WTC11 (cell line): ENCODE results near the gene USH1C. TPM values are rescaled to one million over a fixed set of nuclear protein-coding genes. Genes with fewer than 3 reads are reported as not detected.
A peak's percentile ranks its signal among the peaks of the same experiment; 100 is the strongest.

Experiments
- ATAC-seq: fragments of 200-7000 bp; cut with Tn5 transposase; 2 replicates; pipeline ENCODE4 v1.10.0; 2021; ENCODE audit warnings: mild to moderate bottlenecking, moderate library complexity
- CTCF ChIA-PET: fragments of 300-600 bp; sonication (Branson Sonifier 250); formaldehyde crosslinking; loops from one replicate; lab custom pipeline; 2021; ENCODE audit warnings: antibody characterized with exemption; lab: Charles Lee
- POLR2A ChIA-PET: fragments of 350-600 bp; sonication (Branson Sonifier 250); formaldehyde crosslinking; loops from one replicate; lab custom pipeline; 2021; ENCODE audit warnings: antibody characterized with exemption; lab: Charles Lee
- DNase-seq: peaks from one replicate; pipeline ENCODE4 v3.0.0; 2021; ENCODE audit warnings: low spot score
- H3K27ac Mint-ChIP-seq: 2 replicates; pipeline ENCODE4 v1.8.0; 2021; ENCODE audit warnings: mixed read lengths
- H3K27me3 Mint-ChIP-seq: 2 replicates; pipeline ENCODE4 v1.8.0; 2021; ENCODE audit warnings: low read depth, mild to moderate bottlenecking, moderate library complexity, mixed read lengths
- H3K36me3 Mint-ChIP-seq: 2 replicates; pipeline ENCODE4 v1.8.0; 2021; ENCODE audit warnings: mixed read lengths
- H3K4me1 Mint-ChIP-seq: 2 replicates; pipeline ENCODE4 v1.8.0; 2022; ENCODE audit warnings: mixed read lengths
- H3K4me3 Mint-ChIP-seq: 2 replicates; pipeline ENCODE4 v1.8.0; 2021; ENCODE audit warnings: mild to moderate bottlenecking, moderate library complexity, mixed read lengths
- H3K9me3 Mint-ChIP-seq: 2 replicates; pipeline ENCODE4 v1.8.0; 2021; ENCODE audit warnings: mixed read lengths
- ATF2 ChIP-seq: sonication (generic); formaldehyde crosslinking; IDR thresholded peaks from 2 replicates; pipeline ENCODE4 v1.8.1; 2022; ENCODE audit warnings: low read depth, missing genetic modification reagents, borderline replicate concordance
- E2F1 ChIP-seq: sonication (generic); formaldehyde crosslinking; IDR thresholded peaks from 2 replicates; pipeline ENCODE4 v1.8.0; 2022; ENCODE audit warnings: mild to moderate bottlenecking, missing genetic modification reagents
- E2F5 ChIP-seq: sonication (generic); formaldehyde crosslinking; IDR thresholded peaks from 2 replicates; pipeline ENCODE4 v1.8.1; 2022; ENCODE audit warnings: mild to moderate bottlenecking, moderate library complexity, missing genetic modification reagents
- ELF4 ChIP-seq: sonication (generic); formaldehyde crosslinking; IDR thresholded peaks from 2 replicates; pipeline ENCODE4 v1.8.1; 2022; ENCODE audit warnings: low read depth, mild to moderate bottlenecking, moderate library complexity, missing genetic modification reagents
- EMX1 ChIP-seq: fragments of 250-450 bp; sonication (Bioruptor Pico); IDR thresholded peaks from 2 replicates; pipeline ENCODE4 v1.8.0; 2021; ENCODE audit warnings: mild to moderate bottlenecking
- ESRRA ChIP-seq: sonication (generic); formaldehyde crosslinking; IDR thresholded peaks from 2 replicates; pipeline ENCODE4 v1.8.1; 2022; ENCODE audit warnings: mild to moderate bottlenecking, missing genetic modification reagents, borderline replicate concordance
- FOXP1 ChIP-seq: sonication (generic); formaldehyde crosslinking; IDR thresholded peaks from 2 replicates; pipeline ENCODE4 v1.8.0; 2022; ENCODE audit warnings: missing genetic modification reagents, mild to moderate bottlenecking, moderate library complexity, borderline replicate concordance
- HMGA2 ChIP-seq: fragments of 250-450 bp; sonication (Bioruptor Pico); IDR thresholded peaks from 2 replicates; pipeline ENCODE4 v1.4.0; 2021; ENCODE audit warnings: mild to moderate bottlenecking, moderate library complexity
- IRF1 ChIP-seq: sonication (generic); formaldehyde crosslinking; IDR thresholded peaks from 2 replicates; pipeline ENCODE4 v1.8.0; 2023; ENCODE audit warnings: missing genetic modification reagents
- KAT7 ChIP-seq: sonication (generic); formaldehyde crosslinking; IDR thresholded peaks from 2 replicates; pipeline ENCODE4 v1.8.1; 2023; ENCODE audit warnings: missing genetic modification reagents, mild to moderate bottlenecking, borderline replicate concordance
- MAX ChIP-seq: sonication (generic); formaldehyde crosslinking; IDR thresholded peaks from 2 replicates; pipeline ENCODE4 v1.8.0; 2022; ENCODE audit warnings: mild to moderate bottlenecking, missing genetic modification reagents
- NFYB ChIP-seq: sonication (generic); formaldehyde crosslinking; conservative IDR thresholded peaks from 2 replicates; pipeline ENCODE4 v1.8.0; 2022; ENCODE audit warnings: low read depth, missing genetic modification reagents
- NR1H2 ChIP-seq: sonication (generic); formaldehyde crosslinking; IDR thresholded peaks from 2 replicates; pipeline ENCODE4 v1.9.0; 2021; ENCODE audit warnings: mild to moderate bottlenecking, moderate library complexity, missing genetic modification reagents
- STAT6 ChIP-seq: sonication (generic); formaldehyde crosslinking; conservative IDR thresholded peaks from 2 replicates; pipeline ENCODE4 v1.8.1; 2023; ENCODE audit warnings: mild to moderate bottlenecking, low read depth, missing genetic modification reagents, moderate library complexity
- TCF7 ChIP-seq: sonication (generic); formaldehyde crosslinking; IDR thresholded peaks from 2 replicates; pipeline ENCODE4 v1.8.0; 2022; ENCODE audit warnings: mild to moderate bottlenecking, low read depth, missing genetic modification reagents, moderate library complexity
- TP53 ChIP-seq: sonication (generic); formaldehyde crosslinking; IDR thresholded peaks from 2 replicates; pipeline ENCODE4 v1.8.1; 2023; ENCODE audit warnings: mild to moderate bottlenecking, missing genetic modification reagents
- ZNF121 ChIP-seq: sonication (generic); formaldehyde crosslinking; IDR thresholded peaks from 2 replicates; pipeline ENCODE4 v1.8.0; 2023; ENCODE audit warnings: missing genetic modification reagents
- ZNF219 ChIP-seq: sonication (generic); formaldehyde crosslinking; IDR thresholded peaks from 2 replicates; pipeline ENCODE4 v1.8.0; 2023; ENCODE audit warnings: missing genetic modification reagents, mild to moderate bottlenecking, borderline replicate concordance
- ZNF232 ChIP-seq: sonication (generic); formaldehyde crosslinking; IDR thresholded peaks from 2 replicates; pipeline ENCODE4 v1.8.0; 2022; ENCODE audit warnings: mild to moderate bottlenecking, missing genetic modification reagents
- ZNF416 ChIP-seq: fragments of 250-450 bp; sonication (Bioruptor Pico); IDR thresholded peaks from 2 replicates; pipeline ENCODE4 v1.9.0; 2021; ENCODE audit warnings: mild to moderate bottlenecking, inconsistent platforms
- ZNF512 ChIP-seq: sonication (generic); formaldehyde crosslinking; IDR thresholded peaks from 2 replicates; pipeline ENCODE4 v1.8.1; 2022; ENCODE audit warnings: missing genetic modification reagents, borderline replicate concordance
- ZNF532 ChIP-seq: fragments of 250-450 bp; sonication (Bioruptor Pico); IDR thresholded peaks from 2 replicates; pipeline ENCODE4 v1.9.0; 2021; ENCODE audit warnings: mild to moderate bottlenecking, borderline replicate concordance
- total RNA-seq: library from RNA; stranded (reverse); gene quantifications from 3 replicates; pipeline ENCODE4 v1.2.3, GENCODE V29; 2021

USH1C gene
- total RNA-seq, 1 experiment from 2014 or later, result 3.9 TPM

- DNase-seq (peak; percentile 2), ATAC-seq (no peak)
- Mint-ChIP-seq H3K4me3 (no peak overlapping the region), H3K27ac (no peak overlapping the region), H3K36me3 (no peaks in the 10 kb centered on the region), H3K4me1 (no peaks in the 10 kb centered on the region), H3K27me3 (no peaks in the 10 kb centered on the region), H3K9me3 (no peaks in the 10 kb centered on the region)
- TF ChIP-seq NR1H2 (CRISPR knock-in tag), result no peak
- no peak for TF ChIP-seq ZNF416 (CRISPR knock-in tag)
- no peak for TF ChIP-seq FOXP1
- no peak for TF ChIP-seq NFYB (CRISPR knock-in tag)
- no peak for TF ChIP-seq TP53
- TF ChIP-seq STAT6 (CRISPR knock-in tag), result no peak
- TF ChIP-seq TCF7 (CRISPR knock-in tag), result no peak
- no peak for TF ChIP-seq ZNF232
- no peak for TF ChIP-seq IRF1 (CRISPR knock-in tag)
- no peak for TF ChIP-seq KAT7 (CRISPR knock-in tag)
- TF ChIP-seq ZNF219 (CRISPR knock-in tag), result no peak
- TF ChIP-seq ATF2 (CRISPR knock-in tag), result no peak
- no peak for TF ChIP-seq HMGA2 (CRISPR knock-in tag)
- no peak for TF ChIP-seq ESRRA (CRISPR knock-in tag)
- TF ChIP-seq E2F1 (CRISPR knock-in tag), result no peak
- no peak for TF ChIP-seq ZNF121 (CRISPR knock-in tag)
- no peak for TF ChIP-seq ELF4 (CRISPR knock-in tag)
- no peak for TF ChIP-seq EMX1 (CRISPR knock-in tag)
- no peak for TF ChIP-seq E2F5 (CRISPR knock-in tag)
- POLR2A ChIA-PET, result no interaction called here
- CTCF ChIA-PET, result interaction anchor here (1.2 to 3.8 kb wide), 3 partner anchors 12 to 31 kb away, joined by 4 to 17 read pairs (median 5); partner anchors contain the start of genes OTOG and USH1C
Measured at GRCh38 chr11:17559341-17560087, 15.3 kb upstream of the USH1C start.

- no peaks in the 10 kb centered on the region for H3K4me1 Mint-ChIP-seq
- no peaks in the 10 kb centered on the region for H3K27me3 Mint-ChIP-seq
- H3K27ac Mint-ChIP-seq, result no peak overlapping the region
- no peaks in the 10 kb centered on the region for H3K36me3 Mint-ChIP-seq
- DNase-seq (peak; percentile 1), ATAC-seq (no peak)
- no peak overlapping the region for H3K4me3 Mint-ChIP-seq
- H3K9me3 Mint-ChIP-seq, result no peaks in the 10 kb centered on the region
- CTCF ChIA-PET, result interaction anchor here (1.2 to 3.8 kb wide), 4 partner anchors 11 to 176 kb away, joined by 3 to 17 read pairs (median 4); partner anchors contain the start of genes OTOG and USH1C
- POLR2A ChIA-PET, result no interaction called here
- TF ChIP-seq ZNF532 (CRISPR knock-in tag) (no peak), ZNF512 (CRISPR knock-in tag) (no peak), MAX (CRISPR knock-in tag) (no peak)
Measured at GRCh38 chr11:17558916-17559315, 14.7 kb upstream of the USH1C start.
